Body of pancreas (tissue), 4 donors: ENCODE measurements around the gene EFS. TPM values are rescaled to one million over a fixed set of nuclear protein-coding genes. Genes with fewer than 3 reads are reported as not detected.

Experiments
- ATAC-seq: fragments of 150-250 bp; one replicate; pipeline ENCODE4 v1.9.1; 2016
- DNase-seq, 4 donors: peaks; one replicate each; pipeline ENCODE4 v3.0.0-alpha.2; 2019
- H3K27ac ChIP-seq, 4 donors: fragments of 200-600 bp; sonication (generic); 1 replicate in 3 of 4; 2 replicates in 1 of 4; pipeline versions ENCODE4 v1.5.1 to v1.6.1; 2016 to 2019; ENCODE audit warnings: mild to moderate bottlenecking in 1 of 4, mixed read lengths in 1 of 4, moderate library complexity in 1 of 4
- H3K27me3 ChIP-seq, 2 donors: fragments of 200-600 bp; sonication (generic); one replicate each; pipeline ENCODE4 v1.6.0; 2016; ENCODE audit warnings: mild to moderate bottlenecking in 1 of 2
- H3K36me3 ChIP-seq, 2 donors: fragments of 200-600 bp; sonication (generic); replicated peaks in 1 of 2; 2 replicates each; pipeline ENCODE4 v1.5.1; 2016; ENCODE audit warnings: low read depth in 2 of 2; ENCODE audit not compliant: insufficient read depth in 1 of 2
- H3K4me1 ChIP-seq: fragments of 200-600 bp; sonication (generic); one replicate; pipeline ENCODE4 v1.6.0; 2016
- H3K4me3 ChIP-seq, 2 donors: fragments of 200-600 bp; sonication (generic); 1 replicate in 1 of 2; 2 replicates in 1 of 2; pipeline ENCODE4 v1.5.1; 2016 to 2019
- H3K9me3 ChIP-seq, 3 donors: fragments of 200-600 bp; sonication (generic); 1 replicate in 2 of 3; 2 replicates in 1 of 3; pipeline ENCODE4 v1.5.1; 2016
- POLR2A ChIP-seq, 3 donors: fragments of 450-650 bp; IDR thresholded peaks; one replicate each; pipeline ENCODE4 v1.6.1; 2016; ENCODE audit warnings: antibody characterized with exemption in 3 of 3, mild to moderate bottlenecking in 2 of 3
- WGBS, 2 donors: methylation state at CpG; one replicate each; pipeline ENCODE4 v1.1.5; 2017; 5-methylcytosine and 5-hydroxymethylcytosine counted together
- intact Hi-C: fragments of 100-400 bp; cut with DNase I; formaldehyde crosslinking; loops from one replicate; pipeline ENCODE4 v1.15.1; 2023
- total RNA-seq, 2 donors: library from RNA; depleted of rRNA; stranded (reverse); fragments of >200 nt; gene quantifications; one replicate each; pipeline ENCODE4 v1.1.0, GENCODE V29; 2016
- TF ChIP-seq, protein P1 (sequence below), 7 experiments: fragments of 450-650 bp in 4 of 7; fragments of 200-600 bp in 3 of 7; sonication (generic) in 3 of 7; IDR thresholded peaks; one replicate each; pipeline ENCODE4 v1.5.1; 2016 to 2019; ENCODE audit warnings: antibody characterized with exemption in 7 of 7

EFS gene
- total RNA-seq, 2 donors from 2014 or later = 0.99 to 1.3 TPM

DNA sequence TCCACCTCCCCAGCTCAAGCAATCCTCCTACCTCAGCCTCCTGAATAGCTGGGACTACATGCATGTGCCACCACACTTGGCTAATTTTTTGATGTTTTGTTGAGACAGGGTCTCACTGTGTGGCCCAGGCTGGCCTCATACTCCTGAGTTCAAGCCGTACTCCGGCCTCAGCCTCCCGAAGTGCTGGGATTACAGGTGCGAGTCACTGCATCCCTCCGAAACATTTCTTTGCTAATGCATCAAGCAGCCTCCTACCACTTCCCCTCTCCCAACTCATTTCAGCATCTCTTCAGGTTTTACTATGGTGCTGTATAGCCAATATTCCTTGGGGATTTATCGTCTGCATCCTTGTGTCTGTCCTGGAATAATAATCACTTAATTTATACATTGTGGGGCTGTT is 10.0 kb downstream of the EFS start:
- Histone ChIP-seq H3K9me3 (no peaks in the 10 kb centered on the region), H3K4me1 (peaks cover 16% of the 10 kb centered on the region), H3K4me3 (no peak overlapping the region), H3K27ac (no peak overlapping the region), H3K36me3 (no peaks in the 10 kb centered on the region), H3K27me3 (no peaks in the 10 kb centered on the region)
- DNase-seq (no peak), ATAC-seq (no peak)
- TF ChIP-seq, protein P1, sequence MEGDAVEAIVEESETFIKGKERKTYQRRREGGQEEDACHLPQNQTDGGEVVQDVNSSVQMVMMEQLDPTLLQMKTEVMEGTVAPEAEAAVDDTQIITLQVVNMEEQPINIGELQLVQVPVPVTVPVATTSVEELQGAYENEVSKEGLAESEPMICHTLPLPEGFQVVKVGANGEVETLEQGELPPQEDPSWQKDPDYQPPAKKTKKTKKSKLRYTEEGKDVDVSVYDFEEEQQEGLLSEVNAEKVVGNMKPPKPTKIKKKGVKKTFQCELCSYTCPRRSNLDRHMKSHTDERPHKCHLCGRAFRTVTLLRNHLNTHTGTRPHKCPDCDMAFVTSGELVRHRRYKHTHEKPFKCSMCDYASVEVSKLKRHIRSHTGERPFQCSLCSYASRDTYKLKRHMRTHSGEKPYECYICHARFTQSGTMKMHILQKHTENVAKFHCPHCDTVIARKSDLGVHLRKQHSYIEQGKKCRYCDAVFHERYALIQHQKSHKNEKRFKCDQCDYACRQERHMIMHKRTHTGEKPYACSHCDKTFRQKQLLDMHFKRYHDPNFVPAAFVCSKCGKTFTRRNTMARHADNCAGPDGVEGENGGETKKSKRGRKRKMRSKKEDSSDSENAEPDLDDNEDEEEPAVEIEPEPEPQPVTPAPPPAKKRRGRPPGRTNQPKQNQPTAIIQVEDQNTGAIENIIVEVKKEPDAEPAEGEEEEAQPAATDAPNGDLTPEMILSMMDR (IDR thresholded peaks at IDR 0.05) = no peak
- no peak for TF ChIP-seq POLR2A (IDR thresholded peaks at IDR 0.05)
- 80 to 82% methylated on average over 6 of the region's 6 CpGs for WGBS, 2 donors
- intact Hi-C loops = no loop called here

DNA sequence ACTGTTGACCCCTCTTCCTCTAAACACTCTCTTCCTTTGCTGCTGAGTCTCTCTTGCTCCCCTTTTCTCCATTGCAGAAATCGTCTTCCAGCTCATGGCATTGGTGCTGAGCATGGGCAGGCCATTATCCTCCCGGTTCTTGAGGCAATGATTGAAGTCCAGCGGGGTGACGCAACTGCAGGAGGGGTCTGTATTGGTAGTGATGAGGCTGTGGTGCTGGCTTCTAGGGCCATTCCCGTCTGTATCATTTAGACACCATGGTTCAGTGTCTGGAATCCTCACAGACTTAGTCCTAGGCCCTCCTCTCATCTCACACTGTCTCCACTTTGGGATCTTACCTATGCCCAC is 11.6 kb downstream of the EFS start:
- Histone ChIP-seq H3K4me1 (peaks cover 16% of the 10 kb centered on the region), H3K4me3 (no peak overlapping the region), H3K36me3 (no peaks in the 10 kb centered on the region), H3K9me3 (no peaks in the 10 kb centered on the region), H3K27ac (no peak overlapping the region), H3K27me3 (no peaks in the 10 kb centered on the region)
- ATAC-seq (no peak), DNase-seq (no peak)
- intact Hi-C loops = no loop called here
- TF ChIP-seq, protein P1 (IDR thresholded peaks at IDR 0.05) = no peak
- TF ChIP-seq POLR2A (IDR thresholded peaks at IDR 0.05) = no peak
- 79 to 87% methylated on average over 5 of the region's 5 CpGs for WGBS, 2 donors

DNA sequence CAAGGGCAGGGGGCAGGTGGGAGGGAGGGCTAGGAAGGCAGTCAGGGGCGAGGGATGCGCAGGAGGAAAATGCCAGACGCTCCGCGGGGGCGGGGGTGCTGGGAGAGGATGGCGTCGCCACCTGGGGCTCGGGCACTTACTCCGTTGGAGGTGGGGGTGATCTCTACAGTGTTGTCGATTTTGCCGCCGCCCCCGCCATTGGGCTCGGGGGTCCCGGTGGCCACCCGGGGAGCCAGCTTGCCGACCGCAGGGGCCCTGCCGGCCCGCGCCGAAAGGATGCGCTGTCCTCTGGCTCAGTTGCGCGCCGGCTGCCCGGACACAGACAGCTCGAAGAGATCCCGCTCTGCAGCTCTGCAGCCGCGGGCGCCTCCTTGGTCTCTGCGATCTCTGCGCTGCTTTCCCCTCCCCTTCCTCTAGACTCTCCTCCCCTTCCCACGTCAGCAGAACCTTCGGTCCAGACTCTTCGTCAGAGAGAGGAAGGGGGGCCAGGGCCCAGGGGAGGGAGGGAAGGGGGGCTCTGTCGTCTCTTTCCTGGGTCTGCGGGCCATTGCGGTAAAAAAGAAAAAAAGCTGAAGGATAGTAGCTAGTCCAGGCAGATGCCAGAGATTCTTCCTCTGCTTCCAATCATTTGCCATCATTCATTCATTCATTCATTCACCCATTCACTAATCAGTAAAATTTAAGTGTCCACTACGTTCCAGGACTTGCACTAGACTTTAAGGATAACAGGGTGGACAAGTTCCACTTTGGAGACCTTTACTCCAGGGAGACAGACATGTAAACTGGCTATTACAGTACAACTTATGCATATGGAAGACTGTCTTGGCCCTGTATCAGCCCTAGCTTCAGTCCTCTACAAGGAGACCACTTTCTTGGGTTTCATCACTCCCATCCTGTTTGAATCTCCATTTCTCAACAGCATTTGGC is 12.2 kb downstream of the EFS start, which contains the start of gene SLC22A17:
SLC22A17 (minus strand) TSS at position 382 of the 927 bp plus-strand sequence.
- intact Hi-C loops = no loop called here
- 1% methylated on average over 16 to 41 of the region's 42 CpGs for WGBS, 2 donors
- peak; percentile 46 to 69 (median 55) for TF ChIP-seq POLR2A (IDR thresholded peaks at IDR 0.05)
- TF ChIP-seq, protein P1 (IDR thresholded peaks at IDR 0.05) = peak in 2 of 7 experiments; percentile 5 to 8
- H3K36me3 ChIP-seq = no peaks in the 10 kb centered on the region
- peak within 1 kb of the TSS in 3 of 4 donors; percentile 16 to 29 (median 19) for H3K27ac ChIP-seq
- peak within 1 kb of the TSS; percentile 42 to 80 for H3K4me3 ChIP-seq
- H3K27me3 ChIP-seq = no peaks in the 10 kb centered on the region
- DNase-seq (peak; percentile 66 to 78 (median 76)), ATAC-seq (peak; percentile 87)
- H3K9me3 ChIP-seq = no peaks in the 10 kb centered on the region
- peaks cover 16% of the 10 kb centered on the region for H3K4me1 ChIP-seq

DNA sequence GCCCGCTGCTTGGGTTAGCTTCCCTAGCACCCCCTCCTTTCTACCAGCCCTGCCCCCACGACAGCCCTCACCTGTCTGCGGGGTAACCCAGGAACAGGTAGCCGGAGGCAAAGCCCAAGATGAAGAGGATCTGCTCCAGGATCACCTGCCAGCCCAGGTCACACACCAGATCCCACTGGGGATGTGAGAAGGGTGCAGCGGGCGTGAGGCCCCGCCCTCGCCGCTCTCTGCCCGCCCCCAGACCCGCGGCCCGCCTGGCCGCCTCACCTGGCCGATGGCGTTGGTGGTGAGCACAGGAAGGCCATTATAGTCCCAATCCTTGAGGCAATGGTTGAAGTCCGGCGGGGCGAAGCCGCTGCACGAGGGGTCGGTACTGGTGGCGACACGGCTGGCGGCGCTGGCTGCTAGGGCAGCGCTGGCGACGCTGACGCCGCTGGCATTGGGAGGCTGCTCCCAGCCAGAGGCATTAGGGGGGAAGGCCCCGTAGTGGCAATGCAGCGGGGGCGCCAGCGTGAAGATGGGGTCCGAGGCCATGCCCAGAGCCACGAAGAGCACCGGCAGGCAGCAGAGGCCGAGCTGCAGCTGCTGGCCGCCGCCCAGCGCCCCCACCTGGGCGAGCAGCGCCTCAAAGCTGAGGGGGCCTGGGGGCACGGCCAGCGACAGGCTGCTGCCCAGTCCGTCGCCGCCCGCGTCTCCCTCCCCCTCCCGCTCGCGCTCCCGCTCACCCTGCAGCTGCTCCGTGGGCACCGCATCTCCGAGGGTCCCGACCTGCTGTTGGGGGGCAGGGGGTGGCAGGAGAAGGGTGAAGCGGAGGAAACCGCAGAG is 13.1 kb downstream of the EFS start:
- no peaks in the 10 kb centered on the region for H3K9me3 ChIP-seq
- ATAC-seq (peak; percentile 34), DNase-seq (peak in 1 of 4 donors; percentile 20)
- H3K36me3 ChIP-seq = no peaks in the 10 kb centered on the region
- no peak overlapping the region for H3K27ac ChIP-seq
- H3K4me3 ChIP-seq = peak overlapping the region; percentile 42 to 80
- peaks cover 16% of the 10 kb centered on the region for H3K4me1 ChIP-seq
- intact Hi-C loops = no loop called here
- WGBS, 2 donors = 15 to 33% methylated on average over 8 to 59 of the region's 61 CpGs
- H3K27me3 ChIP-seq = no peaks in the 10 kb centered on the region
- TF ChIP-seq, protein P1 (IDR thresholded peaks at IDR 0.05) = no peak
- TF ChIP-seq POLR2A (IDR thresholded peaks at IDR 0.05) = no peak
